GM23248 (cell line): ENCODE measurements around the gene CDK16.

Experiments used
- EZH2 ChIP-seq: fragments of 200-600 bp; sonication (generic); IDR thresholded peaks from 2 replicates; pipeline ENCODE4 v1.6.1; 2018; ENCODE audit warnings: antibody characterized with exemption, mild to moderate bottlenecking; ENCODE audit not compliant: insufficient read depth, poor library complexity, severe bottlenecking
- EZH2phosphoT487 ChIP-seq: fragments of 200-600 bp; sonication (generic); IDR thresholded peaks from 2 replicates; pipeline ENCODE4 v1.6.1; 2018; ENCODE audit warnings: antibody characterized with exemption, moderate library complexity, mild to moderate bottlenecking, low read depth; ENCODE audit not compliant: insufficient read depth

GRCh38 chrX:47177079-47177478, 41.4 kb upstream of the CDK16 start:
- TF ChIP-seq EZH2 (no peak), EZH2phosphoT487 (no peak)
